GM19099 (cell line): ENCODE measurements around the gene TBXA2R.

Experiments used
- POLR2A ChIP-seq: IDR thresholded peaks from 3 replicates; pipeline ENCODE4 v1.6.1; 2011; ENCODE audit warnings: low read depth; ENCODE audit not compliant: insufficient read length; ENCODE audit errors: extremely low read depth

TBXA2R gene

DNA sequence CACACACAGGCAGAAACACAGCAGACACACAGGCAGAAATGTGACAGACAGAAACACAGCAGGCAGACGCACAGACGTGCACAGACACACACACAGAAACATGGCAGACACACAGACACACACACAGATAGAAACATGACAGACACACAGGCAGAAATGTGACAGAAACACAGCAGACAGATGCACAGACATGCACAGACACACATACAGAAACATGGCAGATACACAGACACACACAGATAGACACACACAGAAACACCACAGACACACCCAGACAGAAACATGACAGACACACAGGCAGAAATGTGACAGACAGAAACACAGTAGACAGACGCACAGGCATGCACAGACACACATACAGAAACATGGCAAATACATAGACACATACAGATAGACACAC lies 1.3 kb downstream of the TBXA2R start:
- no peak for TF ChIP-seq POLR2A

DNA sequence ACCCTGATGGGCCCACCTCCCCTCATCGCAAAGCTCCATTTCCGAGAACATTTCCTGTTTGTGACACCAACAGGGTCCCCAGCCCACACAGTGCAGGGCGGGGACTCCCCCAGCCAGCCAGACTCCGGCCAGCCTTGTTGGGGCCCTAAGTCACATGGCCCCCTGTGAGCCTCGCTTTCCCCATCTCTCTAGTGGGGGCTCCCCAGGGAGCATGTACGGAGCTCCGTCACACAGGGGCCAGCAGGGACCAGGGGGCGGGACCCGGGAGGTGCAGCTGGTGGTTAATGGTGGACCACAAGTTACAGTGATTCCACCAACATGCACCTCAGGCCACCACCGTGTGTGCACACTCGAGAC lies 1.7 kb downstream of the TBXA2R start:
- peak; percentile 15 for TF ChIP-seq POLR2A

DNA sequence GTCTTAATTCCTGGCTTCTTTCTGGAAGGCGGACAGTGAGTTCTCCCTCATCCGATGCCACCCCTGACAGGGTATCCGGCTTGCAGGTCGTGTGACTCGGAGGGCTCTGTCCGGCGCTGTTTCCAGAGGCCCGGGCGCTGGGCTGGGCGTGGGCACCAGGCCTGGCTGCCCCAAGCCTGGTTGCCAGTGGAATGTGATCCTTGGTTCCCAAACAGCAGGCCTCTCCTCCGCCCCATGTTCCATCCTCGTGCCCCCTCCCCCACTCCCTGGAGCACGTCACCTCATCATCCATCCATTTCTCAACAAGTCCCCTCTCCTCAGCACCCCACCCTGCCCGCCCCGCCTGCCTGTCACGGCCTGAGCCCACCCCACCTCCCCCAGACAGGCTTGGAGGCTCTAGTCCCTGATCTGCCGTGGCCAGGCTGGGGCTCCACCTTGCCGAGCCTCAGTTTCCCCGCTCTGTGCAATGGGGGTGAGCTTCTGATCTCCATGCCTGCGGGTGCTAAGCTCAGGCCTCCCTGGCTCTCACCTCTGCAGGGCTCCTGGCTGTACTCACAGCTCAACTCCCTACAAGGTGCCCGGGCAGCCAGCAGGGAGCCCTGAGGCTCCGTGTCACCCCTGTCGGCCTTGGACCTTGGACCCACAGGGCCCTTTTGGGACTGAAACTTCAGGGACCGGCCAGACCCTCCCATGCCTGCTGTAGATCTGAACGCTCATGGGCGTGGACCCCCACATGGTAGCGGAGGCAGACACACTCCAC lies 2.3 kb downstream of the TBXA2R start:
- no peak for TF ChIP-seq POLR2A

DNA sequence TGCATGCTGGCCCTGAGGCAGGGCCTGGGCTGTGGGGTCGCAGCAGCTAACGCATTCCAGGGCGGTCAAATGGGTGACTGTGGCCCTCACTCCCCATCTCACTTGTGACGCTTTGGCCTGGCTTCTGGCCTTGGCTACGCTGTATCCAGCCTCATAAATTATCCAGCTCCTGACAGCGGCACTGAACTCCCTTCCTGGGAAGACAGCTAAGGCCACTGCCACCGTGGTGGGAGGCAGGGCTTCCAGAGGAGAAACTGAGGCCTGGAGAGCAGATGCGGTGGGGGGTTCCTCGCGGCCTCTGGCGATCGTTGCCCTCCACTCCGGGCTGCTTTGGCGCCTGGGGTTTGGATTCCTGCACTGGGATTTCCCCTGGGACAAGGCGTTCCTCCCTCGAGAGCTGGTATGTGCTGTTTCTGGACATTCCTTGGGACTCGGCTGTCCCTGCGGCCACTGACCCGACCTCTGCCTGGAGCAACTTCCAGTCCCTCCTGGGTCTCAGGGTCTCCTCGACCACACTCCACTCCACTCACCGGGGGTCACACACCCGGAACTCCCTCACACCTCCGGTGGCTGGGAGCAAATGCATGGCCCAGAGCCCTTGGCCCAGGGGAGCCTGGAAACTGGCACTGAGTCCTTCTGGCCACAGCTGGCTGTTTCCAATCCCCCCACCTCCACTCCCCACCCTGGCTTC lies 3.4 kb downstream of the TBXA2R start:
- TF ChIP-seq POLR2A = no peak

DNA sequence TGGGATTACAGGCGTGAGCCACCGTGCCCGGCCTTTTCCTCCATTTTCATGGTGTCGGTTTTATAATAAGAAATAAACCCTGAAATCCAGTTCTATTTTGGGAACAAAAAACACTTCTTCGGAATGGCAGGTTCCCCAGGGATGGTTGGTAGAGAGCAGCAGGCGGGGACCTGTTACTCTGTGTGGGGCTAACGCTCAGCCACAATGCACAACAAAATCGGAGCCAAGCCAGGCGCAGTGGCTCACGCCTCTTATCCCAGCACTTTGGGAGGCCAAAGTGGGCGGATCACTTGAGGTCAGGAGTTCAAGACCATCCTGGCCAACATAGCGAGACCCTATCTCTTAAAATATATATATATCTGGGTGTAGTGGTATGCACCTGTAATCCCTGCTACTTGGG lies 5.7 kb downstream of the TBXA2R start:
- no peak for TF ChIP-seq POLR2A

DNA sequence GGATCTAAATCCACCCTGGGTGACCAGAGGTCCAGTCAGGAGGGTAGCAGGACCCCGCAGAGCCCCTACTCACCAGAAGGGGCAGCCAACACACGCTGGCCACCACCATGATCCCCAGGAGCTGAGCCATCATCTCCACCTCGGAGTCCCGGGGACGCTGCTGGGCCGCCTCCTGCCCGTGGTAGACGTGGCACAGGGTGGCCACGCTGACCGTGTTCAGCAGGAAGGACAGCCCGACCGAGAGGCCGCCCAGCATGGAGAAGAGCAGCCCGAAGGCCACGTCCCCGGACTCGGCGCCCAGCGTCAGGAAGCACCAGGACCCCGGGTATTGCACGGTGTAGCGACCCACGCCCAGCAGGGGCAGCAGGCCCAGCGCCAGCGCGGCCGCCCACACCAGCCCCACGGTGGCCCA lies 6.9 kb downstream of the TBXA2R start:
- TF ChIP-seq POLR2A = no peak

DNA sequence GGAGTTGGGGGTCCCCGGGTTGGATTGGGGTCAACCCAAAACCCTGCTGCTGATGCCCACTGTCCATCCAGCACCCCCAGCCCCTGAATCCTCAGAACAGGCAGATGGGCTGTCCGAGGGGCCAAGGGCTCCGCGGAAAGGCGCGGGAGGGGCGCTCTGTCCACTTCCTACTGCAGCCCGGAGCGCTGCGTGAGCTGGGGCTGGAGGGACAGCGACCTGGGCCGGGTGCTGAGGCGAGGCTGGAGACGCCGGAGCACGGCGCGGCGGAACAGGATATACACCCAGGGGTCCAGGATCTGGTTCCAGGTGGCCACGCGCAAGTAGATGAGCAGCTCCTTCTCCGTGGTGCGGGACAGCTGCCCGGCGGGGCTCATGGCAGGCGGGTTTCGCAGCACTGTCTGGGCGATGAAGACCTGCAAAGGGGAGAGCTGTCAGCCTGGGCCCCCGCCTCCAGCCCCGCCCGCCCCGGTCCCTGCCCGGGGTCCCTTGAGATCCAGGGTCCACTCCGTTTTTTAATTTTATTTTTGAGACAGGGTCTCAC lies 11.1 kb downstream of the TBXA2R start:
- no peak for TF ChIP-seq POLR2A

DNA sequence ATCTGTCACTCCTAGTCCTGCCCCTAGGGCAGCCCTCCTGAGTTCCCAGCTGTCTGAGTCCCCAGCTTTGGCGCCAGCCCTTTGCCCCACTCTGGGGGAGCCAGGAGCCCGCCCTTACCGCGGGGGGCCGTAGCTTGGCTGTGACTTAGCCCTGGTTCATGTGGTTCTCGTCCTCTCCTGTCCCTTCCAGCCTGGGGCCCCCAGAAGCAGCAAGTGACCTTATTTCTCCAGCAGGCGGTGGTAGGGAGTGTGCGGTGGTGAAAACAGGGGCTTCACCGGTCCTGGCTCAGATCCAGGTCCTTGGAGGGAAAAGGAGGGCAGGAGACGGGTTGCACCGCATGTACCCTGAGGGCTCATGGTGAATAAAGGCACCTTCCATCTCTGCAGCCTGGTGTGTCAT lies 13.5 kb downstream of the TBXA2R start:
- TF ChIP-seq POLR2A = no peak

DNA sequence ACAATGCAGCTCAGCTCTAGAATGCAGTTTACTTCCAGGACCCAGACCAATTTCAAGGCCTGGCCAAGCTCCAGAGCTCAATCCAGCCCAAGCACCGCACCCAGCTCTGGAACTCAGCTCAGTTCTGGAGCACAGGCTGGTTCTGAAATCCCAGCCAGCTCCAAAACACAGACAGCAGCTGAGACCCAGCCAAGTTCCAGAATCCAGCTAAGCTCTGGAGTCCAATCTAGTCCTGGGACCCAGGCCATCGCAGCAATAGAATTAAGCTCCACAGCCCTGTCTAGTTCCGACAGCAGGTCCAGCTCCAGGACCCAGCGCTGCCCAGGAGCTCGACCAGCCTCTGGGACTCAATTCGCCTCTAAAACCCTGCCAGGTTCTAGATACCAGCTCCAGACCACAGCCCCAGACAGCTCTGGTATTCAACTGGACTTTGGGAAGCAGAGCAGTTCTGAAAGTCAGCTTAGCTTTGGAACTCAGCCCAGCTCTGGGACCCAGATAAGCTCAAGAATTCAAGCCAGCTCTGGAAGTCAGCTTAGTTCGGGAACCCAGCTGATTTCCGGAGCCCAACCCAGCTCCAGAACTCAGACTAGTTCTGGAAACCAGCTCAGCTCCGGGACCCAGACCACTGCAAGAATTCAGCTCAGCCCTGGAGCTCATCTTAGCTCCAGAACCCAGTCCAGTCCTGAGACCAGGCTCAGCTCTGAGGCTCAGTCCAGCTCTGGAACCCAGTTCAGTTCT lies 14.6 kb downstream of the TBXA2R start:
- no peak for TF ChIP-seq POLR2A

DNA sequence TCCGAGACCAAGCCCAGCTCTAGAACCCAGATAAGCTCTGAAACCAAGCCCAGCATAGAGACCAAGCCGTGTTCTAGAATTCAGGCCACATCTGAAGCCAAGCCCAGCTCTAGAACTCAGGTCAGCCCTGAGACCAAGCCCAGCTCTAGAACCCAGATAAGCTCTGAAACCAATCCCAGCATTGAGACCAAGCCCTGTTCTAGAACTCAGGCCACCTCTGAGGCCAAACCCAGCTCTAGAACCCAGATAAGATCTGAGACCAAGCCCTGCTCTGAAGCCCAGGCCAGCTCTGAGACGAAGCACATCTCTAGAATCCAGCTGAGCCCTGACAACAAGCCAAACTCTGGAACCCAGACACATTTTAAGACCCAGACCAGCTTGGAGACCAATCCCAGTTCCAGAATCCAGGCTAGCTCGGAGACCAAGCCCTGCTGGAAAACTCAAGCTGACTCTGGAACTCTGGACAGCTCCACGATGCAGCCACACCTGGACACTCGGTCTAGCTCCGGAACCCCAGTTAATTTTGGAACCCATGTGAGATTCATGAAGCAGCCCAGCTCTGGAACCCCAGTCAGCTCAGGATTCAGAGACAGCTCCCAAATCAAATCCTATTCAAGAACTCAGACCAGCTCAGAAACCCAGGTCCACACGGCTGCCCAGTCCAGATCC lies 15.6 kb downstream of the TBXA2R start:
- TF ChIP-seq POLR2A = no peak

DNA sequence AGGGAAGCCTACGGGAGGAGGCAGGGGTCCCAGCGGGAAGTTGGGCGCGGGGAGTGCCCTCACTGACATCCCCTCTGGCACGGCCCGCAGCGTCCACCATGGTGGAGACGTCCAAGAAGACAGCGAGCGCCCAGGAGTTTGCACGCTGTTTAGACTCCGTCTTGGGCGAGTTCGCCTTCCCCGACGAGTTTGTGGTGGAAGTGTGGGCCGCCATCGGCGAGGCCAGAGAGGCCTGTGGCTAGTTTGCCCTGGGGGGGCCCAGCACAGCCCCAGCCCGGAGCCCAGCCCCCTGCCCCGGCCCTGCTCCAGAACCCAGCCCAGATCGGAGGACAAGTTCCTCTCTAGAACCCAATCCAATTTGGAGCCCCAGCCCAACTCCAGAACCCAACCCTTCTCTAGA lies 16.7 kb downstream of the TBXA2R start:
- no peak for TF ChIP-seq POLR2A

DNA sequence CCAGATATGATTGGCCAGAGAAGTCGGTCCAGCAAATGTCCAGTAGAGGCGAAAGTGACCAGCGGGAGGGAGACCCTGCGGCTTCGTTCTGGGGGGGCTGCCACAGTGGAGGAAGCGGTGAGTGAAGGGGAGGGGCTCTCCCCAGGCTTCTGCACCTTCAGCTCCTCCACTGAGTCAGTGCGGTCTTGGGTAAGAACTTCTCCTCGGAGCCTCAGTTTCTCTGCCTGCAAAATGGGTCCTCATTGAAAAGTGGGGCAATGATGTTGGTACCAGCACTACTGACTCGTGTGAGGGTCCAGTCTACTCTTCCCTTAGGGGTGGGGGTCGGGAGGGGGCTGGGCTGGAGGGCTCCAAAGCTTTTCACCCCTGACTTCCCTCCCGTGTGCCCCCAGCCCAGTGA lies 17.2 kb downstream of the TBXA2R start:
- no peak for TF ChIP-seq POLR2A

DNA sequence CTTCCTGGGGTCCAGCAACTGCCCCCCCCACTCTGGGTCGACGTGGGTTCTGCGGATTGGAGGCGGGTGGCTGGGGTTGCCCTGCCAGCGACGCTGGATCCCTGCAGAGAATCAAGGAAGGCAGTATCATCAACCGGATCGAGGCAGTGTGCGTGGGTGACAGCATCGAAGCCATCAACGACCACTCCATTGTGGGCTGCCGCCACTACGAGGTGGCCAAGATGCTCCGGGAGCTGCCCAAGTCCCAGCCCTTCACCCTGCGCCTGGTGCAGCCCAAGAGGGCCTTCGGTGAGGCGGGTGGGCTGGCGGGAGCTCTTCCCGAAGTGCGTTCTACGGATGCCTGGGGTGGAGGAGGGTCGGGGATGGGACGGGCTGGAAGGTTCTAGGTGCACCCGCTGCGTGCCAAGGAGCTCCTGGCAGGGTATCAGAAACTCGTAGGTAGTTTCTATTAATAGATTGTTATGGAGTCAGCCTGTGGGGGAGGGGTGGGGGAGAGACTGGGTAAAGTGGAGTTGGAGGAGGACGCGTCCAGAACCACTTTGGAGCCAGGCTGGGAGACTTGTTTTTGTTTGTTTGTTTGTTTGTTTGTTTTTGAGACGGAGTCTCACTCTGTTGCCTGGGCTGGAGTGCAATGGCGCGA lies 19.8 kb downstream of the TBXA2R start:
- TF ChIP-seq POLR2A = no peak

DNA sequence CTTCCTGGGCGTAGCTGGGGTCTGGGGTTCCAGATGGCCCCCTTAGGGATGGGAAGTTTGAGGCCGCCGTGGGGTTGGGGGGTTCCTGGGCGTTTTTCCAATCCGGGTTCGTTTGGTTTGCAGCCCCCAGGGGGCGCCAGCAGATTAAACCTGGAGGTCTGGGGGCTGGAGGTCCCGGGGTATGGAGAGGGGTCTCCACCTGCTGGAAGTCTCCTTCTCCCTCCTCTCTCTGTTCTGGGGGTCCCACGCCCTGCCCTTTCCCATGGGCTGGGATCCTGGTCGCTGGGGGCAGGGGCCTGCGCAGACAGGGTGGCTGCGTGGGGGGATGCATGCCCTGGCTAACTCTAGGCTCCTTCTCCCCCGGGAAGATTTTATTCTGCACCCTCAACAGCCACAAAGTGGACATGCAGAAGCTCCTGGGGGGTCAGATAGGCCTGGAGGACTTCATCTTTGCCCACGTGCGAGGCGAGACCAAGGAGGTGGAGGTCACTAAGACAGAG lies 20.5 kb downstream of the TBXA2R start:
- TF ChIP-seq POLR2A = no peak
